ENCODE results near the gene DLGAP3. TPM values are rescaled to one million over a fixed set of nuclear protein-coding genes. Genes with fewer than 3 reads are reported as not detected.

Gene DLGAP3
- total and polyA plus RNA-seq, 11 donors = 0.07 to 0.51 (median 0.10) TPM; not detected in 8

Other genes starting within 250 kb of the DLGAP3 start
- gene GJB5, start 174.6 kb downstream of the DLGAP3 start, total RNA-seq = not detected
- gene GJB5, start 174.6 kb downstream of the DLGAP3 start, polyA plus RNA-seq = not detected
- gene GJB4, start 169.9 kb downstream of the DLGAP3 start, total RNA-seq = not detected
- not detected for gene GJB4, start 169.9 kb downstream of the DLGAP3 start, polyA plus RNA-seq
- not detected for gene GJB3, start 148.4 kb downstream of the DLGAP3 start, total RNA-seq
- not detected for gene GJB3, start 148.4 kb downstream of the DLGAP3 start, polyA plus RNA-seq
- gene GJA4, start 136.7 kb downstream of the DLGAP3 start, total RNA-seq = 10 to 100 TPM; 14.2 to 78.0 (median 22.6) TPM
- gene GJA4, start 136.7 kb downstream of the DLGAP3 start, polyA plus RNA-seq = 10 to 100 TPM; 23.0 to 36.9 TPM
- 10 to 100 TPM; 33.5 to 52.4 (median 37.8) TPM for gene SMIM12, start 69.9 kb downstream of the DLGAP3 start, total RNA-seq
- gene SMIM12, start 69.9 kb downstream of the DLGAP3 start, polyA plus RNA-seq = 10 to 100 TPM; 16.1 to 98.5 TPM
- gene TMEM35B, start 55.7 kb upstream of the DLGAP3 start, total RNA-seq = 10 to 100 TPM in 4 of 9 donors, 1 to 10 TPM in 5; 4.0 to 19.9 (median 8.6) TPM
- gene TMEM35B, start 55.7 kb upstream of the DLGAP3 start, polyA plus RNA-seq = 10 to 100 TPM; 12.3 to 19.5 TPM
- gene ZMYM6, start 102.3 kb upstream of the DLGAP3 start, total RNA-seq = 10 to 100 TPM in 7 of 9 donors, 1 to 10 TPM in 2; 6.1 to 19.7 (median 14.5) TPM
- gene ZMYM6, start 102.3 kb upstream of the DLGAP3 start, polyA plus RNA-seq = 10 to 100 TPM in 1 of 2 donors, 1 to 10 TPM in 1; 9.1 to 11.3 TPM
- 1 to 10 TPM; 3.8 to 9.7 (median 7.4) TPM for gene ZMYM1, start 149.7 kb upstream of the DLGAP3 start, total RNA-seq
- 1 to 10 TPM; 2.0 to 3.7 TPM for gene ZMYM1, start 149.7 kb upstream of the DLGAP3 start, polyA plus RNA-seq

All from heart left ventricle (tissue), 11 donors.